NCI-H748 treated with DMSO at 0.1 percent for 48 hours (cell line): Measurements from ENCODE around the gene DNAJB13.
"Not testable (repeated sequence)": the region's sequence is repeated elsewhere in the genome, so short reads cannot be mapped to it uniquely, and the experiment has no call there.

Experiments used
- DNase-seq: peaks from one replicate; lab custom pipeline; 2025; lab: John Stamatoyannopoulos, UW

DNAJB13 gene

DNA sequence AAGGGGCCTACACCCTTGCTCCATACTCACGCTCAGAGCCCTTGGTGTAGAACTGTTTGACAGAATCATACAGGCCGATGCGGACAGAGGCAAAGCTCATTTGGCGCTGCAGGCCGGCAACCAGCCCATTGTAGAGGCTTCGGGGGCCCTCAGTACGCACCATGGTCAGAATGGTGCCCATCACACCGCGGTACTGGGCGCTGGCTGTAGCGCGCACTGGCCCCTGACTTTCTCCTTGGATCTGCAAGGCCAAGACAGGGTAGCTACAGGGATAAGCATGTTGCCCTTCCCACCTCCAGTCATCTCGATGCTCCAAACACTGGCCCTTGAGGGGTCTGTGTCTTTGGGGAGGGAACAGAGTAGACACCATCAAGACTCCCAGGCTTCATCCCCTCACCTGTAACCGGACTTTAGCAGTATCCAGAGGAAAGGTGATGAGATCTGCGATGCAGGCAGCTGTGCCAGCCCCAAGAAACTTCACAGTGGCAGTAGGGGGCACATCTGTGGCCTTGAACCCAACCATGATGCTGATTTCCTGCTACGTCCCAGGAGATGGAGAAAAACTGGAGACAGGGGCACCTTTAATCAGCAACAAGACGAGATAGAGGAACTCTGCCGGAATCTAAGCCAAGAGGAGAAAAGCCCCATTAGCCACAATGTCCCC is 27.2 kb downstream of the DNAJB13 start:
- no peak for DNase-seq

GRCh38 chr11:73978576-73979086 is 27.8 kb downstream of the DNAJB13 start:
- no peak for DNase-seq

GRCh38 chr11:73980001-73980961 is 29.5 kb downstream of the DNAJB13 start:
- peak; percentile 10 for DNase-seq

GRCh38 chr11:73981051-73981805 is 30.4 kb downstream of the DNAJB13 start:
- no peak for DNase-seq

GRCh38 chr11:73982595-73982989 is 31.8 kb downstream of the DNAJB13 start, which contains the start of gene UCP2:
Gene UCP2, minus strand, starts transcription at chr11:73982843. Its CDS starts 4,465 bp downstream, at chr11:73978378.
- peak; percentile 91 for DNase-seq

DNA sequence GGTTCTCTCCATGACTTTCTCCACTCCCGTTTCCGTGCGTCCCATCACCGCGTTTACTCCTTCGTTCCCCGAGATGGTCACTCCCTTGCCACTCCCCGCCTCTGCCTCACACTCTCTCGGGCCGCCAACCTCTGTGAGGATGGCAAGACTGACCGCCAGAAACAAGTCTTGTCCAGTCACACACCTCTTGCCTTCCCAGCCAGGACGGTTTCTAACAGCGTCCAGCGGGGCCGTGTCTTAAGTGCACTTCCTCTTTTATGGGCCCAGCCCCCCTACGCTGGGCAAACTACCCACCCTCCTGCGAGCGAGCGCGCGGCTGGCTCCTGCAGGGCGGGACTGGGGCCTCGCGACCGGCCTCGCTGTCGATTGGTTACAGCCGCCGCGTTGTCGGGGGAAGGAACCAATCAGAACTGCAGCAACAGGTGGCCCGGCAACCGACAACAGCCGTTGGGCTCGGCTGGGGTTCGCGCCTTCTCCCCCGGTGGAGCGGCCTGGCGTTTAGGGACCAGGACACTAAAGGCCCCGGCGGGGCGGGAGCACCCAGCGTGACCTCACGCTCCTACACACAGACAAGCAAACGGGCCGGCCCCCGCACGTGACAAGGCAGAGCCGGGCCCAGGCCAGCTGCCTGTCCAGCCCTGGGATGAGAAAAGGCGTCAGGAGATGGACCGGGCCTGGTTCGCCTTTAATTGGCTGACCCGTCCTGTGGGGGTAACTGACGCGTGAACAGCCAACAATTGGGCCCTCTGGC is 32.3 kb downstream of the DNAJB13 start:
- DNase-seq, result peak; percentile 91

DNA sequence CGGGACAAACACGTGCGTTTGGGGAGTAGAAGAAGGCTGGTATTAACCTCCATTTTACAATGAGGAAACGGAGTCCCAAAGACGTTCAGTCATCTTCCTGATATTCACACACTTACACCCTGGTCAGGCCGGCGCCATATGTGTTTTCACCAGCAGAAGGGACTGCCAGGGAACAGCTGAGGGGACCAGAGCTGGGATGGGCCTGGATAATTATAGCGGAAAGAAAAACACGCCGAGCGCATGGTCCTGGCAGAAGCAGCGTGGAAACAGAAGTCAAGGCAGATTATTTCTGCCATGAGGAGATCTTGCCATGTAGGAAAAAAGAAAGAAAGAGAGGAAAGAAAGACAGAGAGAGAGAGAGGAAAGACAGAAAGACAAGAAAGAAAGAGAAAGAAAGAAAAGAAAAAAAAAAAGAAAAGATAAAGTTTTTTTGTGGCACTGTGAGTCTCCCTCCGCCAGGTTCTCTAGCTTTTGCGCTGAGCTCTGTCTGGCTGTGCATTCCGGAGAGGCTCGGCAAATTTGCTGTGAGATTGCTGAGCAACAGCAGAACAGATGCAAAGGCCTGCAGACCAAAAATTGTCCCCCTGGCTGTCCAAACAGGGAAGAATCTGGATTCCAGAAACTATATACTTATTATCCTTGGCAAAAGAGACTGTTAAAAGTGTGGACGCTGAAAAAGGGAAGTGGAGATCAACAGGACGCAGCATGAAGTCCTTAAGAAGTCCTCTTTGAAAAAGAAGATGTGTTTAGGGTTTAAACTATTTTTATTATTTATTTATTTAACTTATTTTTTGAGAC is 33.1 kb downstream of the DNAJB13 start:
- DNase-seq, result no peak

- not testable (repeated sequence) for DNase-seq
Measured at GRCh38 chr11:73985661-73986060, 34.8 kb downstream of the DNAJB13 start.

DNA sequence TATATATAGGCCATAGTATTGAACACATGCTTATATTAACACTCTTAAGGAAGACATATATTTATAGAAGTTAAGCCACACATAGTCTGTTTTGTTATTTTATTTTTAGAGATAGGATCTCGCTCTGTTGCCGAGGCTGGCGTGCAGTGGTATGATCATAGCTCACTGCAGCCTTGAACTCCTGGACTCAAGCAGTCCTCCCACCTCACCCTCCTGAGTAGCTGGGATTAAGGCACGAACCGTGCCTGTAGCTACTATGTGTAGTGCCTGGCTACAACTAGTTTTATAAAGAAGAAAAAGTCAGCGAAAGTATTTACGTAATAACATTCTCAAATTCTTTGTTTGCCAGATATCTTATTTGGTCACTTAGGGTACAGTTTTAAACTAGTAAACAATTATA is 37.4 kb downstream of the DNAJB13 start:
- no peak for DNase-seq

DNA sequence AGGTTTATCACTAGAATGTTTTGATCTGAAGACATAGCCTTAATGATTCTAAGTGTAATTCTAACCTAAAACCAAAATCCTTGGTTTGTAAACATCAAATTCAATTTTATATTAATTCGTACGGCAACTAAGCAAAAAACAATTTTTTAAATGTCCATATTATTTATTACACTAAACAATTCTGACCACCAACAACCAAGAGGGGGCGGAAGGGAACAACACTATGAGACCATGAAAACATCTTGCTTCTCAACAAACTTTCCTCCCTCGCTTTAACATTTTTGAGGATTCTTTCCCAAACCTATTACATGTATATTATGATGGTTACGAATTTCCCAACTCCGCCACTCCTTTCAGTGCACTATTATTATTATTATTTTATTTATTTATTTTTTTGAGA is 38.3 kb downstream of the DNAJB13 start:
- no peak for DNase-seq

DNA sequence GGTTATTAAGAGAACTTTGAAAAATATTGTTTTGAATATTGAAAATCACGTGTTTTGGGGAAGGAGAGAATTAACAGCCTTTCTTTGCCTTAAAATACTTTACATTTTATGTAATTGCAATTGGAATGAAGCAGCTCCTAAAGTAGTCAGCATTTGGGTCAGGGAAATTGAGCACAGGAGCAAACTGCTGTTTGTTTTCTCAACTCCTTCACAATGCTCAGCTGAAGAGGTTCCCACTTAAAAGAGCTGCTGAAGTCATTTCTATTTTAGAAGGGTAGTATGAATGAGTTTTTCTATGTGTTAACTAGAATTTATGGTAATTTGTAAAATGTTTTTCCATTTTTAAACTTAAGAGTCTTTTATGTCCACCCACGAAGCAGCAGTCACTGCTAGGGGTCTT is 39.9 kb downstream of the DNAJB13 start:
- no peak for DNase-seq

DNA sequence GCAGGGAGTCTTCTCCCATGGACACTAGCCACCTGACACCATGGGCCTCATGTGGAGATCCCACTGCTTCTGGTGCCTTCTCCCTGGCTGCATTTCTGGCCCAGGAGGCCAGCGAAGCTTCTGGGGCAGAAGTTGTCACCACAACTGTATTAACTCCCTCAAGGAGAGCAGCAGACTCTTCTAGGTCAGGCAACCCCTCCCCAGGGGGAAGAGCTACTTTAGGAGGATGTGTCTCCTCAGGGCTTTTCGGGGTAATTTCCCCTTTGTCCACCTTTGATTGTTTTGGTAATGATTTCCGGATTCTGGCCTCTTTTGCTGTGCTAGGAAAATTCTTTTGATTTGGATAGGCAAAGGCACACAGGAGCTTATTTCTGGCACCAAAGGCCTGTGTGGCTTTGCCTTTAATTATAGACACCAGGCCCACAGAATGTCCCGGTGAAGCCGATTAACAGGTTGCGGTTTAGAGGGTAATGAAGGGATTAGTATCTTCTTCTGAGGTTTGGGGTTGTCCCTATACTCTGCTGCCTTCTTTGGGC is 40.7 kb downstream of the DNAJB13 start:
- no peak for DNase-seq

- no peak for DNase-seq
Measured at GRCh38 chr11:73995247-73995646, 44.4 kb downstream of the DNAJB13 start.

- DNase-seq, result no peak
Measured at GRCh38 chr11:73995731-73996130, 44.9 kb downstream of the DNAJB13 start.

DNA sequence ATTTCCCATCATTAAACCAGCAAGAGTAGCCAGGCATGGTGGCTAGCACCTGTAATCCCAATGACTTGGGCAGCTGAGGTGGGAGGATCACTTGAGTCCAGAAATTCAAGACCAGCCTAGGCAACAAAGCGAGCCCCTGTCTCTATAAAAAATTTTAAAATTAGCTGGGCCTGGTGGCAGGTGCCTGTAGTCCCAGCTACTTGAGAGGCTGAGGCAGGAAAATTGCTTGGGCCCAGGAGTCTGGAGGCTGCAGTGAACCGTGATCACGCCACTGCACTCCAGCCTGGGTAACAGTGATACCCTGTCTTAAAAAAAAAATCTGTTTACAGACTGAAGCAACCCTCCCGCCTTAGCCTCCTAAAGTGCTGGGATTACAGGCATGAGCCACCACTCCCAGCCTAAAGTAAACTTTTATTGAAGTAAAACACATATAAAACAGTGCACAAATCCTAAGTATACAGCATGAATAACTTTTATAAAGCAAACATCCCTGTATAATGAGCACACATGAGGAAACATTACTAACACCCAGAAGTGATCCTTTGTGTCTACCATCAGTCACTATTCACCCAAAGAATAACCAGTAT is 45.4 kb downstream of the DNAJB13 start:
- DNase-seq, result no peak

- DNase-seq, result no peak
Measured at GRCh38 chr11:73997120-73997770, 46.4 kb downstream of the DNAJB13 start.

DNA sequence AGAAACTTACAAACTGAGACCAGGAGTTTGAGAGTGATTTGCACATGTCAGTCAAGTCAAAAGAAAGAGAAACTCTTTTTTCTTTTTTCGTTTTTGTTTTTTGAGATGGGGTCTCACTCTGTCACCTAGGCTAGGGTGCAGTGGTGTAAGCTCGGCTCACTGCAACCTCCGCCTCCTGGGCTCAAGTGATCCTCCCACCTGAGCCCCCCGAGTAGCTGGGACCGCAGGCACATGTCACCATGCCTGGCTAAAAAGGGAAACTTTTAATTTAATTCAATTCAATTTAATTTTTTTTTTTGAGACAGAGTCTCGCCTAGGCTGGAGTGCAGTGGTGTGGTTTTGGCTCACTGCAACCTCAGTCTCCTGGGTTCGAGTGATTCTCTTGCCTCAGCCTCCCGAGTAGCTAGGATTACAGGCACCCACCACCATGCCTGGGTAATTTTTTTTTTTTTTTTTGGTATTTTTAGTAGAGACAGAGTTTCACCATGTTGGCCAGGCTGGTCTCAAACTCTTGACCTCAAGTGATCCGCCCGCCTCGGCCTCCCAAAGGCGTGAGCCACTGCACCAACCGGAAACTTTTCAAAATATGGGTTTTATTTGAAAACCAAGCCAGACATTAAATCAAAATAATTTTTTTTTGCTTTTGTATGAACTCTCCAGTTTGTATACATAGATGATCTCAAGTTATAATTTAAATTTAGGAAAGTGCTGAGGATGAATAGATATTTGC is 48.2 kb downstream of the DNAJB13 start:
- no peak for DNase-seq

DNA sequence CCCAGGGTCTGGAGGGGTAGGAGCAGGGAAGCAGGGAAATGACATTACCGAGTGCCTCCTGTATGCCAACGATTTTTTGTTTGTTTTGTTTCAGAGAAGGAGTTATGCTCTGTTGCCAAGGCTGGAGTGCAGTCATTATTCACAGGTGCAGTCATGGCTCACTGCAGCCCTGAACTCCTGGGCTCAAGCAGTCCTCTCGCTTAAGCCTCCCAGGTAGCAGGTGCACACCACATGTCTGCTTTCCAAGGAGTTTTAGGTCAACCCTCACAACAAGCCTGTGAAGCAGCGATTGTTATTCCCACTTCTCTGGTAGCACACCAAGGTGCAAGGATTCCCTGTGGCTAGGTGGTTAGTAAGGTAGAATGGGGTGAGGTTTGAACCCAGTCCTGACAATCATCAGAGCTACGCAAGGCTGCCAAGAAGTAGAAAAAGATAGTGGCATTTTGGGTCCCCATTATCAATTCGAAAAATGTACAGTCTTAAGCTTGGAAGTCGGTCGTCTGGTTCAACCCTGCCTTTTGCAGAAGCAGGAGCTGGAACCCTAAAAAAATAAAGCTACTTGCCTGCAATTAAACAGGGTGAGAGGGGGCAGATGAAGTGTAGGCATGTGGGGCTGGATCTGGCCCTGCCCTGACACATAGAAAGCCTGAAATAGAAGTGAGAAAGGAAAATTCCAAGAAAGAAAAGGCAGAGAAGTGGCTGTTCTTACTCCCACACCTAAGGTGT is 48.9 kb downstream of the DNAJB13 start:
- DNase-seq, result no peak
